ENCODE measurements around the gene HEG1. TPM values are rescaled to one million over a fixed set of nuclear protein-coding genes. Genes with fewer than 3 reads are reported as not detected.

Gene HEG1
- total RNA-seq, 4 donors from 2014 or later = 55.9 to 85.5 (median 78.9) TPM

DNA sequence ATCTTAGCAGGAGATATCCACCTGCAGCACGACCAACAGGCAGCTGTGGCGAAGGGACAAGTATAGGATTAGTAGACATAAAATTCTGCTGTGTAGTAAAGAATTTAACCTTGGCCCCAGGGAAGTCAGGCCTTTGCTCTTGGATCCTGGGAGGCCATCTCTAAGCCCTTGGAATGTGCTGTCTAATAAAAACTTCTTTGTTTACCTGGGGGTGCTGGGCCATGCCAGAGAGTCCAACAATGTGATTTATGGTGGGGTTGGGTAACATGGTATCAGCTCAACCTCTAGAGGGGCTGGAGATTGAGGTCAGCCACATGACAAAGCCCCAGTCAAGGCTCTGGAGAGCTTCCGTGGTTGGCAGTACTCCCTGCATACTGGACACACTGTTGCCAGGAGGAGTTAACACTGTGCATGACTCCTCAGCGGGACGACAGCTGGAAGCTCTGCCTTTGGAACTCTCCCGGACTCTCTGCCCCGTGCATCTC, 52.4 kb downstream of the HEG1 start:
- WGBS, 2 donors (ENCODE audit: low coverage in 1 of 2) = 31 to 41% methylated on average over 4 to 5 of the region's 7 CpGs
- TF ChIP-seq POLR2A (IDR thresholded peaks at IDR 0.05) (no peak), POLR2AphosphoS5 (IDR thresholded peaks at IDR 0.05) (peak; percentile 30), EP300 (IDR thresholded peaks at IDR 0.05) (no peak)
- TF ChIP-seq, protein P1, sequence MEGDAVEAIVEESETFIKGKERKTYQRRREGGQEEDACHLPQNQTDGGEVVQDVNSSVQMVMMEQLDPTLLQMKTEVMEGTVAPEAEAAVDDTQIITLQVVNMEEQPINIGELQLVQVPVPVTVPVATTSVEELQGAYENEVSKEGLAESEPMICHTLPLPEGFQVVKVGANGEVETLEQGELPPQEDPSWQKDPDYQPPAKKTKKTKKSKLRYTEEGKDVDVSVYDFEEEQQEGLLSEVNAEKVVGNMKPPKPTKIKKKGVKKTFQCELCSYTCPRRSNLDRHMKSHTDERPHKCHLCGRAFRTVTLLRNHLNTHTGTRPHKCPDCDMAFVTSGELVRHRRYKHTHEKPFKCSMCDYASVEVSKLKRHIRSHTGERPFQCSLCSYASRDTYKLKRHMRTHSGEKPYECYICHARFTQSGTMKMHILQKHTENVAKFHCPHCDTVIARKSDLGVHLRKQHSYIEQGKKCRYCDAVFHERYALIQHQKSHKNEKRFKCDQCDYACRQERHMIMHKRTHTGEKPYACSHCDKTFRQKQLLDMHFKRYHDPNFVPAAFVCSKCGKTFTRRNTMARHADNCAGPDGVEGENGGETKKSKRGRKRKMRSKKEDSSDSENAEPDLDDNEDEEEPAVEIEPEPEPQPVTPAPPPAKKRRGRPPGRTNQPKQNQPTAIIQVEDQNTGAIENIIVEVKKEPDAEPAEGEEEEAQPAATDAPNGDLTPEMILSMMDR (IDR thresholded peaks at IDR 0.05) = no peak
- H3K4me3 ChIP-seq = no peak overlapping the region
- no peaks in the 10 kb centered on the region for H3K27me3 ChIP-seq
- H3K4me1 ChIP-seq = peaks cover 4 to 65% (median 37%) of the 10 kb centered on the region in 3 donors
- H3K27ac ChIP-seq = peak overlapping the region in 3 of 4 donors; percentile 67 to 76 (median 68)
- peak; percentile 89 for ATAC-seq
- H3K9me3 ChIP-seq = no peaks in the 10 kb centered on the region
- H3K36me3 ChIP-seq = peaks cover 0 to 87% of the 10 kb centered on the region in 2 donors

DNA sequence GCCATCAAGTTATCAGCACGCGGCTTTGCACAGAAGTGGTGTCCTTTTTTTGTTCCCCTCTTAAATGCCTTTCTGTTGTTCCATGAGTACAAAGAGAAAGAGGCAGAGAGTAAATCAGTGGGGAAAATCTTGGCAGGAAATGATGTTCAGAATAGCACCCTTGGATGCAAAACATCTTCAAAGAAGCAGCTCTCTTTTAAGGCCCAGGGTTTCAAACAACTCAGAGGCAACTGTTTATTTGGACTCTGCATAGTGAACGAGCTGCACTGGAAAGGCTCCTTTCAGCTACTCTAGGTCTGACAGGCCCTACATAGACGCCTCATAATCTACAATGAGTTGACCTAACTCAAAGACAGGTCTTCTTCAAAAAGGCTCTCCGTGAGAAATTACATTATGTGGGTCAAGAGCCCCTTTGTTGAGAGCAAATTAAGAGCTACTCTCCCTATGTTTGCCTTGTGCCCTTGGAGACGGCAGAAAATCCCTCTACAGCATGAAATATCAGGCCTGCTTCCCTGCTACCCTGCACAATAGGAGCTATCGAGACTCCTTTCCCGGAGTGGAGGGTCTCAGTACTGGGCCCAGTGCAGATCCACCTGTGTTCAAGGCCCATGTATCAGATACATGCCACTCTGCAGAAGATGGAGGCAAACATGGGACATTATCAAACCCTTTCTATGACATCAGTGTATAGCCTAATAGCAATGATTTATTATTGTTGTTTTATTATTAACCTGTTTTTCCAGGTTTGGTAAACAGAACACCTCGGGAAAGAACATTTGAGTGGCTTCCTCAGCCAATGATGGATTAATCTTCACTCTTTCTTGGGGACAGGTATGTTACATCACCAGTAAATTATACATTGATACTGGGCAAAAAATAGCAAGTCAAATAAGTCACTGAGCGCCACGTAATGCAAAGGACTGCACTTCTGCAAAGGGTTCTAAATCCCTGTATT, 53.1 kb downstream of the HEG1 start:
- H3K4me1 ChIP-seq = peaks cover 4 to 68% (median 37%) of the 10 kb centered on the region in 3 donors
- H3K4me3 ChIP-seq = no peak overlapping the region
- H3K27ac ChIP-seq = peak overlapping the region in 3 of 4 donors; percentile 67 to 76 (median 68)
- H3K27me3 ChIP-seq = no peaks in the 10 kb centered on the region
- WGBS, 2 donors (ENCODE audit: low coverage in 1 of 2) = 48 to 72% methylated on average over 11 of the region's 11 CpGs
- ATAC-seq = no peak
- TF ChIP-seq POLR2AphosphoS5 (IDR thresholded peaks at IDR 0.05) (no peak), EP300 (IDR thresholded peaks at IDR 0.05) (no peak), POLR2A (IDR thresholded peaks at IDR 0.05) (no peak)
- TF ChIP-seq, protein P1 (IDR thresholded peaks at IDR 0.05) = no peak
- peaks cover 0 to 87% of the 10 kb centered on the region in 2 donors for H3K36me3 ChIP-seq
- no peaks in the 10 kb centered on the region for H3K9me3 ChIP-seq

DNA sequence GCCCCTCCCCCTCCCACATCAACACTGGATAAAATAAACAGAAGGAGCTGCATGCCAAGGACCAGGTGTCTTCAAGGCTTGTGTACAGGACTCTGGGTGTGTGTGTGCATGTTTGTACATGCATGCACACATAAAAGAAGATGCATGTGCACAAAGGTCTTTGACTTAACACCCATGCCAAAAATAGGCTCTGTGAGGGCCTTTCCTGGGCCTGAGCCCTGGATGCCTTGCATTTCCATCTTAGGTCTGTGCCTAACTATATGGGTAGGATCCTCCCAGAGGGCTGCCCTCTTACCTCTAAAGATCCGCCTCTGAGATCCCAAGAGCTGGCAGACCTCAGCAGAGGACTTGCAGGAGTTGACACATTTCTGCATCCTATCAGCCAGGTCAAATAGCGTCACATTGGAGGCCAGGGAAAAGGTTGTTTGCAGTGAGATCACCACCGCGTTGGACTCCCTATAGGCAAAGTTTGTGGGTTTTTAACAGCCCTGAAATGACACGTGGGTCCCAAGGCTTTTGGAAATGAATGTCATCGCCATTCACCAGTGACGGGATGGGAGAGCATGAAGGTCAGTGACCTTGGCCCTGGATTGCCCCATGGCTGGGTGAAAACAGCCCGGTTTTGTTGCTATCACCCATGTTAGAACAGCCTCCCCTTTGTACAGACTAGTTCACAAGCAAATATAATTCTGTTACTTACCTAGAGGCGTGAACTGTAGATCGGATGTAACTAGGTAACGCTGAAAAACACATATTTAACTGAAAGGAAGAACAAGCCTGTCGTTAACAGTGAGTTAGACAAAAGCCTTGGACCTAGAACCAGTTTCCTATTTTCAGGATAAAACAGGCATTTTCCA, 54.0 kb downstream of the HEG1 start:
- H3K27ac ChIP-seq = peak overlapping the region in 3 of 4 donors; percentile 67 to 76 (median 68)
- H3K4me3 ChIP-seq = no peak overlapping the region
- H3K36me3 ChIP-seq = peaks cover 0 to 90% of the 10 kb centered on the region in 2 donors
- H3K9me3 ChIP-seq = no peaks in the 10 kb centered on the region
- no peak for ATAC-seq
- 49 to 86% methylated on average over 8 to 10 of the region's 12 CpGs for WGBS, 2 donors (ENCODE audit: low coverage in 1 of 2)
- H3K27me3 ChIP-seq = no peaks in the 10 kb centered on the region
- H3K4me1 ChIP-seq = peaks cover 4 to 68% (median 37%) of the 10 kb centered on the region in 3 donors
- TF ChIP-seq POLR2A (IDR thresholded peaks at IDR 0.05) (no peak), POLR2AphosphoS5 (IDR thresholded peaks at IDR 0.05) (no peak), EP300 (IDR thresholded peaks at IDR 0.05) (no peak)
- TF ChIP-seq, protein P1 (IDR thresholded peaks at IDR 0.05) = no peak

DNA sequence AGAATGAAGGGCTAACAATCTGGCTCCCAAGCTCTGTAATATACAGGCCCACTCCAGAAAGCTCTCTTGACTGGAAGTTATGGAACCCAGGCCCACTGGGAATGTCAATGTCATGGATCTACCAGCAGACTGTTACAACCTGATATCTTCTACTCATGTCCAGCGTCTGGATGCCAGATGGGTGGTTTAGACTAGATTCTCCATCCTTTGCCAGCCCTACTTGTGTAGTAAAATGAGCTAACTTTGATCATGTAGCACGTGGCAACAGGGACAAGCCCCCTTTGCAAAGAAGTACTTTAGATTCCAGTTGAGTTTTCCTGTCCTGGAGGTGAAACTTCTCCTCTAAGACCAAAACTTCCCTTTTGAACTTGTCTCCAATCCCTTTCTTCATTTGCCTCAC, 55.1 kb downstream of the HEG1 start:
- peaks cover 4 to 77% (median 40%) of the 10 kb centered on the region in 3 donors for H3K4me1 ChIP-seq
- ATAC-seq = no peak
- WGBS, 2 donors (ENCODE audit: low coverage in 1 of 2) = 80 to 90% methylated on average over 1 to 2 of the region's 2 CpGs
- TF ChIP-seq EP300 (IDR thresholded peaks at IDR 0.05) (no peak), POLR2A (IDR thresholded peaks at IDR 0.05) (no peak), POLR2AphosphoS5 (IDR thresholded peaks at IDR 0.05) (no peak)
- TF ChIP-seq, protein P1 (IDR thresholded peaks at IDR 0.05) = no peak
- H3K27ac ChIP-seq = peak overlapping the region in 3 of 4 donors; percentile 9 to 56 (median 38)
- no peak overlapping the region for H3K4me3 ChIP-seq
- H3K9me3 ChIP-seq = no peaks in the 10 kb centered on the region
- no peaks in the 10 kb centered on the region for H3K27me3 ChIP-seq
- peaks cover 0 to 90% of the 10 kb centered on the region in 2 donors for H3K36me3 ChIP-seq

All from gastroesophageal sphincter (tissue), 4 donors.